GM21717 (cell line): ENCODE data around the gene GSX1.
"Not testable (repeated sequence)": the region's sequence is repeated elsewhere in the genome, so short reads cannot be mapped to it uniquely, and the experiment has no call there.

Source experiments
- ATAC-seq: cut with Tn5 transposase; IDR thresholded peaks from one replicate; pipeline ENCODE4 v1.9.1; 2021; ENCODE audit warnings: mild to moderate bottlenecking, moderate library complexity; ENCODE audit not compliant: unreplicated experiment

GSX1 gene

GRCh38 chr13:27793507-27794367 is 1.5 kb downstream of the GSX1 start:
- no peak for ATAC-seq

- no peak for ATAC-seq
Observed at GRCh38 chr13:27794368-27794691, 2.0 kb downstream of the GSX1 start.

- no peak for ATAC-seq
Observed at GRCh38 chr13:27794921-27795717, 2.8 kb downstream of the GSX1 start.

GRCh38 chr13:27795718-27796019 is 3.4 kb downstream of the GSX1 start:
- ATAC-seq, result no peak

GRCh38 chr13:27796544-27797227 is 4.4 kb downstream of the GSX1 start:
- no peak for ATAC-seq

GRCh38 chr13:27797228-27797624 is 4.9 kb downstream of the GSX1 start:
- ATAC-seq, result no peak

GRCh38 chr13:27806744-27807387 is 14.6 kb downstream of the GSX1 start:
- no peak for ATAC-seq

GRCh38 chr13:27808851-27809550 is 16.7 kb downstream of the GSX1 start:
- ATAC-seq, result no peak

- ATAC-seq, result no peak
Observed at GRCh38 chr13:27810009-27810408, 17.7 kb downstream of the GSX1 start.

- no peak for ATAC-seq
Observed at GRCh38 chr13:27810461-27810860, 18.2 kb downstream of the GSX1 start.

GRCh38 chr13:27813826-27814225 is 21.5 kb downstream of the GSX1 start:
- no peak for ATAC-seq

GRCh38 chr13:27817832-27818231 is 25.5 kb downstream of the GSX1 start:
- not testable (repeated sequence) for ATAC-seq

GRCh38 chr13:27820524-27821482 is 28.5 kb downstream of the GSX1 start:
- ATAC-seq, result no peak

GRCh38 chr13:27821566-27821965 is 29.3 kb downstream of the GSX1 start:
- ATAC-seq, result no peak

GRCh38 chr13:27822258-27822872 is 30.1 kb downstream of the GSX1 start:
- ATAC-seq, result no peak

- ATAC-seq, result no peak
Observed at GRCh38 chr13:27822873-27823311, 30.6 kb downstream of the GSX1 start.

GRCh38 chr13:27824121-27824520 is 31.8 kb downstream of the GSX1 start:
- ATAC-seq, result no peak

- ATAC-seq, result no peak
Observed at GRCh38 chr13:27825072-27825471, 32.8 kb downstream of the GSX1 start.
